Naive B cell (primary cell): ENCODE data around the gene ZDHHC11B. TPM values are rescaled to one million over a fixed set of nuclear protein-coding genes. Genes with fewer than 3 reads are reported as not detected.
"Not testable (repeated sequence)": the region's sequence is repeated elsewhere in the genome, so short reads cannot be mapped to it uniquely, and the experiment has no call there.

ENCODE experiments used
- ATAC-seq, 2 donors: fragments of 150-1000 bp; cut with Tn5 transposase; 2 replicates each; pipeline ENCODE4 v1.10.0; 2021; ENCODE audit warnings: low read depth in 2 of 2, mild to moderate bottlenecking in 2 of 2, moderate library complexity in 2 of 2
- DNase-seq: peaks from one replicate; pipeline ENCODE4 v3.0.0; 2022
- H3K27ac Mint-ChIP-seq, 6 donors: one replicate each; pipeline ENCODE4 v1.8.0; 2020 to 2022; ENCODE audit warnings: mild to moderate bottlenecking in 6 of 6, mixed read lengths in 6 of 6, moderate library complexity in 5 of 6, inconsistent platforms in 2 of 6
- H3K27me3 Mint-ChIP-seq, 3 donors: one replicate each; pipeline ENCODE4 v1.8.0; 2021 to 2022; ENCODE audit warnings: mixed read lengths in 3 of 3, mild to moderate bottlenecking in 1 of 3
- H3K36me3 Mint-ChIP-seq, 2 donors: one replicate each; pipeline ENCODE4 v1.8.0; 2020 to 2022; ENCODE audit warnings: mixed read lengths in 2 of 2, inconsistent platforms in 1 of 2, mild to moderate bottlenecking in 1 of 2
- H3K4me1 Mint-ChIP-seq, 3 donors: one replicate each; pipeline ENCODE4 v1.8.0; 2020 to 2022; ENCODE audit warnings: mixed read lengths in 3 of 3, inconsistent platforms in 1 of 3, mild to moderate bottlenecking in 1 of 3, moderate library complexity in 1 of 3
- H3K4me3 Mint-ChIP-seq, 8 donors: one replicate each; pipeline ENCODE4 v1.8.0; 2020 to 2022; ENCODE audit warnings: mild to moderate bottlenecking in 8 of 8, mixed read lengths in 8 of 8, moderate library complexity in 8 of 8, inconsistent platforms in 2 of 8
- H3K9me3 Mint-ChIP-seq, 7 donors: one replicate each; pipeline ENCODE4 v1.8.0; 2020 to 2022; ENCODE audit warnings: mixed read lengths in 7 of 7, mild to moderate bottlenecking in 5 of 7, inconsistent platforms in 2 of 7, moderate library complexity in 1 of 7
- polyA plus RNA-seq, 6 donors: library from polyadenylated mRNA; unstranded; fragments of 300-500 nt; fragmentation: Illumina TruSeq; gene quantifications; one replicate each; pipeline ENCODE4 v1.2.3, GENCODE V29; 2021; ENCODE audit warnings: low read depth in 6 of 6

ZDHHC11B gene
- polyA plus RNA-seq, 6 donors from 2014 or later, result not detected

DNA sequence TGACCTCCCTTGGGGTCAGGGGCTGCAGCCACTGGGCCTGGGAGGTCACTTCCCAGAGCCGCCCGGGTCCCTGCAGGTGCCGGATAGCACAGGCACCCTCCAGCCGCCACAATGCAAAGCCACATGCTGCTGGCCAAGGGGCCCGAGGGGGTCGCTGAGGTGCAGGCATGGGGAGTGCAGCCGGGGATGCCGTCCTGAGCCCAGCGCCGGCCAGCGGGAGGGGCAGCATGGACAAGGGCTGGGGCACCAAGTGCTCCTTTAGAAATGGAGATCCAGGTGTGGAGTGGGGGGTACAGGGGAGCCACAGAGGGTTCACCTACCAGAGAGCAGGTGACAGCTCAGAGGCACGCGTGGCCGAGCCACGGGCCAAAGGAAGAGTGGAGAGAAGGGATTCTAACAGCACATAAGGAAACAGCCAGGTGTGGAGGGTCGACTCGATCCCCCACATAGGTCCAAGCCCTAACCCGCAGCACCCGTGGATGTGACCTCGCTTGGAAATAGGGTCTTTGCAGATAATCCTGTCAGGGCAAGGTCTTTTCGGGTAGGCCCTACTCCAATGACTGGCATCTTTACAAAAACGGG is 24.7 kb downstream of the ZDHHC11B start:
- Mint-ChIP-seq H3K9me3 (peaks cover 0 to 5% (median 0%) of the 10 kb centered on the region in 7 donors), H3K4me1 (peaks cover 0 to 5% (median 0%) of the 10 kb centered on the region in 3 donors), H3K27me3 (peaks cover 0 to 33% (median 9%) of the 10 kb centered on the region in 3 donors), H3K27ac (no peak overlapping the region), H3K4me3 (no peak overlapping the region), H3K36me3 (no peaks in the 10 kb centered on the region)
- ATAC-seq (no peak), DNase-seq (no peak)

DNA sequence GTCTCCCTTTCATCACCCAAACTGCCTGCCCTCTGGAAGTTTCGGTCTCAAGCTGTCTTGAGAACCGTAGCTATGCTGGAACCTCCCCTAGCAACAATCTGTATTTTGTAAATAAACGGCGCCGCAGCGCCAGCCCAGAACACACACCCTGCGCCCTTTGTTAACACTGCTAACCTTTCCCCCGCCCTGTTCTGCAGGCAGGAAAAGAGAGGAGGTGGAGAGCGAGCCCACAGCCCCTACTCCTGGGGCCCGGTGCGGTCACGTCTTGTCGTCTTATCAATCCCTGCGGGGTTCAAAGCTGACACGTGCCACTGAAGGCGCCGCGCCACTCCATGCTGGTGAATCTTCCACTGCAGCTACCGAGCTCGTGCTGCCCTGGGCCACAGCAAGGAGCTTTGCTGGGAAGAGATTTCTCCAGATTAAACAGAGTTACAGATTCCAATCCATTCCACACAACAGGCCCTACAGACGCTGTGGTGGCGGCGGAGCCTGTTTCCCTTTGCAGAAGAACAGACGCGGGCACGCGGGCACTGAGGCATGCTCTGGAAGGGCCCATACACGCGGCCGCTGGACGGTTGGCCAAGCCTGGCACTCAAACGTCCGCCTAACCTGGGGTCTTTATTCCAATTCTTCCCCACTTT is 25.3 kb downstream of the ZDHHC11B start:
- no peak overlapping the region for H3K4me3 Mint-ChIP-seq
- no peak for ATAC-seq
- DNase-seq, result no peak

GRCh38 chr5:758698-759053 is 25.9 kb downstream of the ZDHHC11B start:
- ATAC-seq (no peak), DNase-seq (no peak)
- Mint-ChIP-seq H3K27ac (no peak overlapping the region), H3K27me3 (peaks cover 0 to 33% (median 9%) of the 10 kb centered on the region in 3 donors), H3K9me3 (peaks cover 0 to 5% (median 0%) of the 10 kb centered on the region in 7 donors), H3K4me3 (no peak overlapping the region), H3K36me3 (no peaks in the 10 kb centered on the region), H3K4me1 (peaks cover 0 to 5% (median 5%) of the 10 kb centered on the region in 3 donors)

More for the DNA sequence above, 25.3 kb downstream of the ZDHHC11B start:
- H3K9me3 Mint-ChIP-seq, result peaks cover 0 to 5% (median 0%) of the 10 kb centered on the region in 7 donors
- no peaks in the 10 kb centered on the region for H3K36me3 Mint-ChIP-seq
- H3K4me1 Mint-ChIP-seq, result peaks cover 0 to 5% (median 1%) of the 10 kb centered on the region in 3 donors
- no peak overlapping the region for H3K27ac Mint-ChIP-seq
- H3K27me3 Mint-ChIP-seq, result peaks cover 0 to 33% (median 9%) of the 10 kb centered on the region in 3 donors

GRCh38 chr5:757931-758697 is 26.4 kb downstream of the ZDHHC11B start:
- H3K4me3 Mint-ChIP-seq, result no peak overlapping the region
- no peak for ATAC-seq

GRCh38 chr5:757346-757930 is 27.1 kb downstream of the ZDHHC11B start:
- H3K4me1 Mint-ChIP-seq, result peaks cover 0 to 5% (median 5%) of the 10 kb centered on the region in 3 donors
- H3K27me3 Mint-ChIP-seq, result peaks cover 0 to 33% (median 9%) of the 10 kb centered on the region in 3 donors
- DNase-seq (no peak), ATAC-seq (no peak)
- H3K4me3 Mint-ChIP-seq, result no peak overlapping the region
- no peak overlapping the region for H3K27ac Mint-ChIP-seq
- H3K36me3 Mint-ChIP-seq, result no peaks in the 10 kb centered on the region
- peaks cover 0 to 2% (median 0%) of the 10 kb centered on the region in 7 donors for H3K9me3 Mint-ChIP-seq

More at GRCh38 chr5:757931-758697, 26.4 kb downstream of the ZDHHC11B start:
- H3K4me1 Mint-ChIP-seq, result peaks cover 0 to 5% (median 5%) of the 10 kb centered on the region in 3 donors
- peaks cover 0 to 33% (median 9%) of the 10 kb centered on the region in 3 donors for H3K27me3 Mint-ChIP-seq
- H3K9me3 Mint-ChIP-seq, result peaks cover 0 to 2% (median 0%) of the 10 kb centered on the region in 7 donors
- no peak for DNase-seq
- H3K36me3 Mint-ChIP-seq, result no peaks in the 10 kb centered on the region
- no peak overlapping the region for H3K27ac Mint-ChIP-seq

DNA sequence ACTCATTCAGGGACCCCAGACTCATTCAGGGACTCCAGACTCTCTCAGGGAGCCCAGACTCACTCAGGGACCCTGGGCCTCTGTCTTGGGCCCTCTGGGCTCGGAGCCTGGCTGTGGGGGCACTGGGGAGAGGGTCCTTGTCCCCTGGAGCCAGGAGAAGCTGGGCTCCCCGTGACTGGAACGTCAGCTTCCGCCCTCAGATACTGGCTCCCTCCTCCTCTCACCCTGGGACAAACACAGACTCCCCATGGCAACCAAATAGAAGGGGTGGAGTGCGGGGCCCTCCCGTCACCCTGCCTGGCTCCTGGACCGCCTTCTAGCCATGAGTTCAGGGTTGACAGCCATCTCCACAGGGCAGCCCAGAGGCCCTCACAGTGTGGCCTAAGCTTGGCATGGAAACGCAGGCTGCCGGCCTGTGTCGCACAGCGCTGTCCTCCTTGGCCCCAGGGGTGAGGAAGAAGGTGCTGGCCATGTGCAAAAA is 27.6 kb downstream of the ZDHHC11B start:
- H3K27ac Mint-ChIP-seq, result no peak overlapping the region
- no peak overlapping the region for H3K4me3 Mint-ChIP-seq
- no peak for ATAC-seq
- H3K27me3 Mint-ChIP-seq, result peaks cover 0 to 30% (median 9%) of the 10 kb centered on the region in 3 donors
- H3K9me3 Mint-ChIP-seq, result peaks cover 0 to 2% (median 0%) of the 10 kb centered on the region in 7 donors
- DNase-seq, result no peak
- no peaks in the 10 kb centered on the region for H3K36me3 Mint-ChIP-seq
- peaks cover 0 to 5% (median 5%) of the 10 kb centered on the region in 3 donors for H3K4me1 Mint-ChIP-seq

- Mint-ChIP-seq H3K27ac (no peak overlapping the region), H3K27me3 (peaks cover 0 to 28% (median 9%) of the 10 kb centered on the region in 3 donors), H3K4me1 (peaks cover 0 to 5% (median 5%) of the 10 kb centered on the region in 3 donors), H3K36me3 (no peaks in the 10 kb centered on the region), H3K9me3 (peaks cover 0 to 2% (median 0%) of the 10 kb centered on the region in 7 donors), H3K4me3 (no peak overlapping the region)
- ATAC-seq (no peak), DNase-seq (no peak)
These were observed 28.4 kb downstream of the ZDHHC11B start for GRCh38 chr5:756171-756570.

GRCh38 chr5:754143-754632 is 30.3 kb downstream of the ZDHHC11B start:
- not testable (repeated sequence) for DNase-seq, H3K4me3 Mint-ChIP-seq, H3K4me1 Mint-ChIP-seq, H3K9me3 Mint-ChIP-seq, H3K27ac Mint-ChIP-seq, ATAC-seq, H3K36me3 Mint-ChIP-seq
- H3K27me3 Mint-ChIP-seq, result peaks cover 0 to 17% (median 0%) of the 10 kb centered on the region in 3 donors

- H3K9me3 Mint-ChIP-seq, H3K4me1 Mint-ChIP-seq, H3K36me3 Mint-ChIP-seq, ATAC-seq, DNase-seq, H3K27ac Mint-ChIP-seq, H3K4me3 Mint-ChIP-seq: not testable (repeated sequence)
- peaks cover 0 to 12% (median 0%) of the 10 kb centered on the region in 3 donors for H3K27me3 Mint-ChIP-seq
These were observed 30.9 kb downstream of the ZDHHC11B start for GRCh38 chr5:753567-754142.

- H3K27ac Mint-ChIP-seq, H3K9me3 Mint-ChIP-seq, H3K4me3 Mint-ChIP-seq, H3K36me3 Mint-ChIP-seq, DNase-seq, ATAC-seq, H3K4me1 Mint-ChIP-seq: not testable (repeated sequence)
- H3K27me3 Mint-ChIP-seq, result peaks cover 0 to 12% (median 0%) of the 10 kb centered on the region in 3 donors
These were observed 31.9 kb downstream of the ZDHHC11B start for GRCh38 chr5:752532-753115.

DNA sequence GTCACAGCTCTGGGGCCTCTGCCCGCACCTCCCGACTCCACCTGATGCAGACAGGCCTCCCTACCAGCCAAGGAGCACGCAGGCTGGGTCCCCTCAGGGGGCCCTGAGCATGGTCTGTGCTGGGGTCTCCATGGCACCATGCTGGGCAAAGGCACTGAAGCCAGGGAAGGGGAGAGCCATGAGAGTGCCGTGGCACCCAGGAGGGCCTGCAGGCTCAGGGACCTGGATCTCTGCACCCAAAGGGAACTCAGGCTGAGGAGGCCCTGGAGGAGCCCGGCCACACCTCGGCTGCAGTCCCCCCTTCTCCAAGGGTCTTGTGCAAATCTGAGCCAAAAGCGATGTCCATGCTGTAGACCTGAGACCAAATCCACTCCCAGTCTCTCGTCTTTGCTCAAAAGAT is 32.5 kb downstream of the ZDHHC11B start:
- H3K27ac Mint-ChIP-seq, ATAC-seq, H3K9me3 Mint-ChIP-seq, H3K4me3 Mint-ChIP-seq, H3K36me3 Mint-ChIP-seq, H3K4me1 Mint-ChIP-seq, DNase-seq: not testable (repeated sequence)
- H3K27me3 Mint-ChIP-seq, result peaks cover 0 to 10% (median 0%) of the 10 kb centered on the region in 3 donors

- peaks cover 0 to 2% (median 0%) of the 10 kb centered on the region in 7 donors for H3K9me3 Mint-ChIP-seq
- ATAC-seq (no peak), DNase-seq (no peak)
- H3K4me1 Mint-ChIP-seq, result peaks cover 0 to 5% (median 0%) of the 10 kb centered on the region in 3 donors
- H3K36me3 Mint-ChIP-seq, result no peaks in the 10 kb centered on the region
- H3K27ac Mint-ChIP-seq, result no peak overlapping the region
- no peak overlapping the region for H3K4me3 Mint-ChIP-seq
- H3K27me3 Mint-ChIP-seq, result peaks cover 0 to 6% (median 0%) of the 10 kb centered on the region in 3 donors
These were observed 33.0 kb downstream of the ZDHHC11B start for GRCh38 chr5:751496-751895.
